ENCODE measurements around the gene CA12.
A peak's percentile ranks its signal among the peaks of the same experiment; 100 is the strongest.

The CA12 gene

GRCh38 chr15:63402498-63403253 lies 21.0 kb upstream of the CA12 start:
- no peak overlapping the region for H3K4me3 ChIP-seq (ENCODE audit: control insufficient read depth, low read depth, low read length)
- DNase-seq (ENCODE audit: low read depth) = no peak
- TF ChIP-seq CTCF (IDR thresholded peaks at IDR 0.05; ENCODE audit: control insufficient read depth, insufficient read depth, low read depth, low read length, missing control alignments) = peak; percentile 54

- no peak for DNase-seq (ENCODE audit: low read depth)
- no peak overlapping the region for H3K4me3 ChIP-seq (ENCODE audit: control insufficient read depth, low read depth, low read length)
- no peak for TF ChIP-seq CTCF (IDR thresholded peaks at IDR 0.05; ENCODE audit: control insufficient read depth, insufficient read depth, low read depth, low read length, missing control alignments)
These were observed 20.3 kb upstream of the CA12 start for GRCh38 chr15:63401714-63402497.

GRCh38 chr15:63401078-63401477 lies 19.4 kb upstream of the CA12 start:
- H3K4me3 ChIP-seq (ENCODE audit: control insufficient read depth, low read depth, low read length) = no peak overlapping the region
- DNase-seq (ENCODE audit: low read depth) = no peak
- no peak for TF ChIP-seq CTCF (IDR thresholded peaks at IDR 0.05; ENCODE audit: control insufficient read depth, insufficient read depth, low read depth, low read length, missing control alignments)

- no peak for TF ChIP-seq CTCF (IDR thresholded peaks at IDR 0.05; ENCODE audit: control insufficient read depth, insufficient read depth, low read depth, low read length, missing control alignments)
- H3K4me3 ChIP-seq (ENCODE audit: control insufficient read depth, low read depth, low read length) = no peak overlapping the region
- no peak for DNase-seq (ENCODE audit: low read depth)
These were observed 16.8 kb upstream of the CA12 start for GRCh38 chr15:63398456-63398855.

- no peak for DNase-seq (ENCODE audit: low read depth)
- TF ChIP-seq CTCF (IDR thresholded peaks at IDR 0.05; ENCODE audit: control insufficient read depth, insufficient read depth, low read depth, low read length, missing control alignments) = no peak
- H3K4me3 ChIP-seq (ENCODE audit: control insufficient read depth, low read depth, low read length) = no peak overlapping the region
These were observed 14.7 kb upstream of the CA12 start for GRCh38 chr15:63396152-63396928.

- H3K4me3 ChIP-seq (ENCODE audit: control insufficient read depth, low read depth, low read length) = no peak overlapping the region
- no peak for DNase-seq (ENCODE audit: low read depth)
- no peak for TF ChIP-seq CTCF (IDR thresholded peaks at IDR 0.05; ENCODE audit: control insufficient read depth, insufficient read depth, low read depth, low read length, missing control alignments)
These were observed 14.1 kb upstream of the CA12 start for GRCh38 chr15:63395730-63396151.

All from AG09309 (cell line).